Nucleus accumbens (tissue), 56 donors: ENCODE measurements around the gene OSBPL3.

Experiments
- DNase-seq, 56 donors: peaks; one replicate each; lab custom pipeline; 2025; lab: John Stamatoyannopoulos, UW

Gene OSBPL3

DNA sequence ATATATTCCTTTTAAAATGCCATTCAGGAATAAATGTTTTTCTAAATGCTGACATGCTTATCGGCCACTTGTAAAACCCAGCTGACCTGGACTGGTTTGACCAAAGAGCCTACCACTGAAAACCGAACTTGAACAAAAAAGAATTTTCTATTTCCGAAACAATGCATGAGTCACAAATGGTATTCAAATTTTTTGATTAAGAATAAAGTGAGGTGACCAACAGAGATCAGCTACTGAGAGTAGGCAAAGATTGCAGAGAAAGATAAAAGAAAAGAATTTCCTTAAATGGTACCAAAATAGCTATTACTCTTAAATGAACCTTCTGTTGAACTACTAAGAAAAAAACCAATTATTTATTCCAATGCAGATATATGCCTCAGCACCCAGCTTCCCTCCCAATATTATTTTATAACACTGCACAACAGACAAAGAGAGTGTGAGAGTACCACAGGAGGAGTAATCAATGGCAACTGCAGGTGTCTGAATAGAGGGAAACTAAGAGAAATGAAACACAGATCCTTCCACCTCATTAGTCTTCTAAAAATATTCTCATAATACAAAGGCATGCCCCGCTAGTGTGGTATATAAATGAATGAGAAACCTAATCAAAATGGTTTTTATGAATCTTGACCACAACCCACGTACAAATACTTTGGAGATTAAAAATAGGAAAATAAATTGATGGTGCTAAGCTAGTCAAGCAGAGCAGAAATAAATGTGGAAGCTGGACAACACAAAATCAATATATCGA is 20.1 kb downstream of the OSBPL3 start:
- DNase-seq = no peak

DNA sequence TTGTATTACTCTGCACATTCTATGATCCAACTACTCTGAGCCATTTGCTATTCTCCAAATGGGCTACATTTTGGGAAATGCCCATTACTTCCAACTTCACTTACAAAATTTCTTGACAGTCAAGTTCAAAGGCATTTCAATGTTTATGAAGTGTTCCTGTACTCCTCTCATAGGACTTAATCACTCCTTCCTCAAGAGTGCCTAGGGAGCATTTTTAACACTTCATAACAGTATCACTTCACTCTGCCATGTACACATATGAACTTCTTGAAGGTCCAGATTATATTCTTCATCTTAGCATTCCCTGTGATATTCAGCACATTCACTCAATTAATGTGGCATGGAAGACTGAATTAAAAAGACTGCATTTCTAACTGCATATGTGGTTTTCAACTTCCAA is 21.6 kb downstream of the OSBPL3 start:
- DNase-seq = no peak

DNA sequence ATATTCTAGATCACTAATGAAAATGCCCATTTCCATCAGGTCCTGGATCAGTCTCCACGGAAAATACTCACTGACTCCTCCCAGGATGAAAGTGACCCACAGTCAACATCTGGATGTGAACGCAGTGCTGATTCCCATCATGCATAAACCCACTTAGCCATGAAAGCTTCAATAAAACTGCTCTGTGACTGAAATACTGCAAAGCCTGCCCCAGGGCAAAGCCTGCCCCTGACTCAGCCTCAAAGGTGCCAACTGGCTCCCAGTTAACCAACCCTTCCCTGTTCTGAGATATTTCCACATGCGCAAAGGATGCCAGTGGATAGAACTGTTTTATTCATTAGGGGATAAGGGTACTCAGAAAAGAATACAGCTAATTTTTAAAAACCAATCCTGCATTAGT is 24.0 kb downstream of the OSBPL3 start:
- DNase-seq = no peak

DNA sequence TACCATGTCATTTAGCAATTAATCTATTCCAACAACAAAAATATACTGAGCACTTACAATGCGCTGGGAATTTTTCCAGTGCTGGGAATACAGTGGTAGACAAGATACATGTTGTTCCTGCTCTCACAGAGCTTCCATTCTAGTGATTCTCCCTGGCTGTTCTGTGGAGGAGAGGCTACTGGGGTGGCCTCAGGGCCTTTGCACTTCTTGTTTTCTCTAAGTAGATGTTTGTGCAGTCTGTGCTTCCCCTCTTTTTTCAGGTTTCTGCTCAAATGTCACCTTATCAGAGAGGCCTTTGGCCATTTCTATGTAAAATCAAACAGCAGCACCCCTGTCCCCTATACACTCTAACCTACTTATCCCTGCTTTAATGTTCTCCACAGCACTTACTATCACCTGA is 24.7 kb downstream of the OSBPL3 start:
- DNase-seq = no peak

DNA sequence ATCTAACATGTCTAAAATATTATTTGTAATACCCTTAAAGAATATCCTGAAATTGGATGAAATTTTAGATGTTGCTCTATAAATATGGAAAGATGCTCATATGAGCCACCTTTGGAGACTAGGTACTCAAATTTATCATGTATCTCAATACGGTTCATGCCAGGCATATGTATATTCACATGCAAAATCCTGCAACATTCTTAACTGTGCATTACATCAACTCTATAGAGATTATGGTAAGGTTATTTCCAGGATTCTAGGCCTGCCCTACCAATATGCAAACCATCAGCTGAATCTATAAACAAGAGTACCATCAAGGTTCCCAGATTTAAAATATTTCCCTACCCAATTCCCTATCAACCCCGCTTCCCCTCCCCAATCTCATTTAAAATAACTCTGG is 27.5 kb downstream of the OSBPL3 start:
- no peak for DNase-seq

DNA sequence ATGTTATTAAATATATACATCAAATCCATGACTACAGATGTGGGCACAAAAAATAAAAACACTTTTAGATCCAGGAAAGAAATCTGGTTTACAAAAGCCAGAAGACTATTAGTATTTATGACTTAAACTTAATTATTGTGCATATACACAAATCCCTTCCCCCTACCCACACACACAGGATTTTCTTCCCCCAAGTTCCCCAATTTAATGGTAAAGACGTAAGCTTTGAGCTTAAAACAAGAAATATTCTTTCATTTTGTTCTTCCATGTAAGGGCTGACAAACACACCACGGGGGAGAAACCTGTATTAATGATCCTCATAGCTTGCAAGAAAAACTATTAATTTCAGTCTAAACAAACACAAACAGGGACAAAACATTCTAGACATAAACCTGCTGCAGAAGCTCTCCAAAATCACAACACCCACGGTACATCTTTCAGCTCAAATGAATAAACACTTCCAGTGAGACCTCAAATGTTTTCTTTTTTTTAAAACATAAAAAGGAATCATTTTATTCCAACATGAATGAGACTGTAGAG is 28.5 kb downstream of the OSBPL3 start:
- no peak for DNase-seq

DNA sequence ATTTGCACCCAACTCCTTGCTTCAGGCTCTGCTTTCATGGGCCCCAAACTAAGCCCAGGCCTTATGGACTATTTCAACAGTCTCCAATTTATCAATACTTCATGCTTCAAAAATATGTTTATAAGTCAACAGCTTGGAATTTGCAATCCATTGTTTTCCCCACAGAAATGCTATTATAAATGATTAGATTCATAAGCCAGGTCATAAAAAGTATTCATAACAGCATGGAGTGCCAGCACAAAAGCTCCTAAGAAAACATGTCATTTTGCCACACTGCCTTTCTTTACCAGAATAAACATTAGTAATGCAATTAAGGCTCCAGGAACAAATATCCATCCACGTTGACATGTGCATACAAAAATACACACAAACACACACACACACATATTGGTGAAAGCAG is 30.1 kb downstream of the OSBPL3 start:
- no peak for DNase-seq

DNA sequence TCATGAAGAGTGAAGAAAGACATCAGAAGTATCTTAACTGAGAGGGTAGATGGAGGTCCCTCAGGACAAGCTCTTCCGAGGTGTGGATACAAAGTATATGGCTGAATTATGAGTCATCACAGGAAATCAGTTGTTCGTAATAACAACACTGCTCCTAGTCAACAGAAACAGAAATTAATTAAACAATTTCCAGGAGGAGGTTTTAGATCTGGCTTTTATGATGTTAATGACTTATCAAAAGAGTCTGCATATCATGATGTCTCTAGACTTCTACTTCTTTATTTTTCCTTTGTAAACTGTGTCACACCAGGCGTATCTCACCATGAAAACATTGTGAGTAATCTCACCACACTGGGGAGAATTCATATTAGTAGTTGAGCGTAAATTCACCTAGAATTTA is 31.2 kb downstream of the OSBPL3 start:
- DNase-seq = no peak

DNA sequence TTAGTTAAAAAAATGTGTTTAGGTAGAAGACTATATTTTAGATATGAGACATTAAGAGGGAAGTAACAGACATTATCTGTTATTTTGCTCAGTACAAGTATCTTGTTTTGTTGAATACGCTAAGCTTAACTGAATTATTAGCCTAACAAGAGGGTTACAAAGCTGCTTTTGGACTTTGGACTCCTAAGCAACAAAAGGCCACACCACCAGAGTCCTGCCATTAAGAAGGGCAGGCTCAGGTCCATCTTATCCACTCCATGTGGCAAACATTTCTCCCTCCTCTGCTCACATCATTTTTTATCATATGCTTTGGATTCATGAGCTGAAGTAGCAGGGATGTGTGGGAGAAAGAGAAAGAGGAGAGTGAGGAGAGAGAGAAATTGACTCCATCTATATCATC is 33.5 kb downstream of the OSBPL3 start:
- no peak for DNase-seq

DNA sequence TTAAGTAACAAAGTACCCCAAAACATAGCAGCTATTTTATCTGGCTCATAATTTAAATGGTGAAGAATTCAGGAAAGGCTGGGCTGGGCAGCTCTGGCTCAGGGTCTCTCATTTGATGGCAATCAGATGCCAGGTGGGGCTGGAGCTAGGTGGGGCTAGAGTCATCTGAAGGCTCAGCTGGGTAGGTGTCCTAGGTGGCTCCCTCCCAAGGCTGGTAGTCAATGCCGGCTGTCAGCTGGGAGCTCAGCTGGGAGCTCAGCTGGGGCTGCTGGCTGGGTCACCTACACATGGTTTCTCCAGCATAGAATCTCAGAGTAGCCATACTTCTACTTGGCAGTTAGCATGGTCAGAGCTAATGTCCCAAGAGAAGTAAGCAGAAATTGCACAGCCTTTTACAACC is 34.1 kb downstream of the OSBPL3 start:
- DNase-seq = no peak

DNA sequence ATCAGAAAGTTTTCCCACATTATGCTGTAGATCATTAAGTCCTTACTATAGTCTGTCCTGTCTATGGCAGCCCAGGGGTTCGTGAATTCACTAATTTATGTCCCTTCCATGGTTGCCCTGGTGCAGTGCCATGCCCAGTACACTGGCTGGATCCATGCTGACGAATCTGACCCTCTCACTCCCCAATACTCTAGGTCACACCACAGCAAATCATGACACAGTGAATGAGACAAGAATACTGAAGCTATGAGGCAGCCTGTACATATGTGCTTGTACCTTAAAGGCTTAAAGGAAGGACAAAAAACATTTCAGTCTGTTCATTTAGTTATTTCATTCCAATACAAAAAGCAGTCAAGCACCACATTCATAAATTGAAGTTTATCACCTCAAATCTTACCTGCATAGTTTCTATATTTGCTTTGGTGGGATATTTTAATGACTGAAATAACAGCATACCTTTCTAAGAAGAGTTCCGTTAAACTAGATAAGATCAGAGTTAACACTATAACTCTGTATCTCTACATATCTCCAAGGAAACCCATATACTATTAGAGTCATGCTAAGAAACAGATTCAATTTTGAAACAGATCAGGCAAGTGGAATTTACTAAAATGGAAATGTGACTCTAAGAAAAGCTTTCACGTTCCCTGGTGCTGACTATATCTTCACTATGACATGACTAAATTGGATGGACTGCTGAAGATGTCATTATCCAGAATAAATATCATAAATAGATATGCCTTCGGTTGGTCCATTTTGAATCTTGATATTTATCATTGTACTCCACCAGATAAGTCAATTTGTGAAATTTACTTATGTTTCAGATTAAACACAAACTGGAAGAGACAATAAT is 36.7 kb downstream of the OSBPL3 start:
- DNase-seq = no peak

DNA sequence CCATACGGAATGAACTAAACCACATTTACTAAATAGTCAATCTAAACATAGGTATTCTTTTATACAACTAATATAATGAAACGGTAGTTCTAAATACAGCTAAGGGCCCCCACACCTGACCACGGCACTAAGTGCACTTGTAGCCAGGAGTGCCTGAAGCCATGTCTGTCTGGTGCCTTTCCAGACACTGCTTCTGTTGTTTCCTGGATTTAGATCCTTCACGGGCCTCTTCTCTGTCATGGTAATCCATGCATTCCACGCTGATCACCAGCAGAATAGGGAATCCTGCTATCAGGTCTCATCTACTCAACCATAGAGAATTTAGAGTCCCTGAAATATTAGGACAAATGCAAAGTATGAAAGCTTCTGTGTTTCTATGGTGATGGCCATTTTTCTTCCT is 37.8 kb downstream of the OSBPL3 start:
- no peak for DNase-seq

DNA sequence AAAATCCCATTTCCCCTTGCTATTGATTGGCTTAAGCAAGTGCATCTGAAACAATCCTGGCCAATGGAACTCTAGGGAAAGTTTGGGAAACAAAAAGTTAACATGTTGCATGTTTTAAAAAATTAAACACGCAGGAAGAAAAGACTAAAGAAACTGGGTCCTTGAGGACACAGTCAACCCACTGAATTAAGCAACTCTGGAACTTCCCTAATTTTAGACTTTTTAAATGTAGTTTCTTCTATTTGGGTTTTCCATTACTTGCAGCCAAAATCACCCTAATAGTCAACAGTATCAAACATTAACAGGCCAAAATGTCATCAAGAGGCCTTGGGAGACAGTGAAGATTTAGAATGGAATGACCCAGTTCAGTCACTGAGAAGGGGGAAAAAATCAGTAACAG is 40.6 kb downstream of the OSBPL3 start:
- no peak for DNase-seq

DNA sequence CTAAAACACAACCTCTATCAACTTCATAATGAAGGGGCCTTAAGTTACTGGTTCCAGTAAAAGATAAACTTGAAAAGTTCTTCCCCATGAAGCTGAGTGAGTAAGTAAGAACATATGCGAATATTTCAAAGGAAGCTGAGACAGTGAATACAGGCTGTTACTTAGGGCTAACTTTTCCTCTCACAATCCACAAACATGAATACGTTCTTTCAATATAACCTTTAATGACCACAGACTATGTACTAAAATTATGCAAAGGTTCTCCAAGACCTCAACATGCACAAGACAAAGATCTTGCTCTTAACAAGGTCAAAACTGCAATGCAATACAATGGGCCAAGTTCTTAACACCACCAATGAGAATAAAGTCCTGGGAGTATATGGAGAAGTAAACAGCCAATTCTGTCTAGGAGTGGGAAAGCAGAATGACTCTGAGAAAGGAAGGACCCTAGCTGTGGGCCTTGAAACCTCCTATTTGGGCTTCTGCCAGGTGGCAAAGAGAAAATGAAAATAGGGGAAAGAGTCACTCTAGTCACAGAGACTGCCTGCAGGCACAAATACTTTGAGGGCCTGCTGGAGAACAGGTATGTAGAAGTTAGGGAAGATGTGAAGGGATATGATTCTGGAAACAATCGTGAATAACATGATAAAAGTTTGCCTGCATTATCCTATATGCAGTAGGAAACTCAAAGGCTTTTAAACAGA is 43.7 kb downstream of the OSBPL3 start:
- DNase-seq = no peak

DNA sequence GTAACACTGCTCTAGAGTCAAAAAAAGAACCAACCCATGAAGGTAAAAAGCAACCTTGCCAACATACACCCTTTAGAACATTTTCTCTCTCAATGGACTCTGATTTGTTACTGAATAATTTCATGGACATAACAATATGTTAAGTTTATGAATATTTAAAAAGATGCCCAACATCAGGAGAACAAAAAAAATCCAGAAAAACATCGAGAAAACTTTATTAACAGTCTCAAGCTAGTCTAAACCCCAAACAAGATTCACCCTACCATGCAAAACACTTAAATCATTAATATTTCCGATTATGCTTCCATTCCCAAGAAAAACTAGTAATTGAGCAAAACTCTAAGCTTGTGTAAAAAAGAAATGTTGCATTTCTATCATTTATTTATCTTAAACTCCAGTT is 46.7 kb downstream of the OSBPL3 start:
- DNase-seq = no peak

DNA sequence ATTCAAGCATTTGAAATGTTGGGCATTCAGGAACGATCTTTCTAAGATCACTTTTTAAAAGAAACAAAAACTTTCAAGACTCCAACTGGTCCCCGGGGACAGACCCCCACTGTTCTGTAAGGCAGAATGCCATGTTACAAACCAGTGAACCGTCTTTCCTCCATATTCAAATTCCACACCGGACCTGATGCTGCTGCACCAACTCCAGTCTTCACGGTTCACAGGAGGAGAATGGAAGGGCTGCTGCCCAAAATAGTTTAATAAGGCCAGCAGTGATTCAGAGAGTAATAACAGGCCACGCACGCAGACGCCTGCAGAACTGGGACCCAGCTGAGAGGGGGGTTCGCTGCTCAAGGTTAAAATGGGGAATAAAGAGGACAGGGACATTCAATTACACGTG is 47.2 kb downstream of the OSBPL3 start:
- peak in 4 of 56 donors; percentile 4 to 30 (median 8) for DNase-seq

DNA sequence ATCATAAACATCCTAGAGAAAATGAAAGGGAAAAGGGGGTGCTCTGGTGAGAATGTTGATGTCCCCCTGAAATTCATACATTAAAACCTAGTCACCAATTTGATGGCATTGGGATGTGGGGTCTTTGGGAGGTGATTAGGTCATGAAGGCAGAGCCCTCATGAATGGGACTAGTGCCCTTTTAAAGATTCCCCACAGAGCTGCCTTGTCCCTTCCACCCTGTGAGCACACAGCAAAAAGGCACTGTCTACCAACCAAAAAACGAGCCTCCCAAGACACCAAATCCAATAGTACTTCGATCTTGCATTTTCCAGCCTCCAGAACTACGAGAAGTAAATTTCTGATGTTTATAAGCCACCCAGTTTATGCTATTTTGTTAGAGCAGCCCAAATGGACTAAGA is 47.6 kb downstream of the OSBPL3 start:
- DNase-seq = no peak

DNA sequence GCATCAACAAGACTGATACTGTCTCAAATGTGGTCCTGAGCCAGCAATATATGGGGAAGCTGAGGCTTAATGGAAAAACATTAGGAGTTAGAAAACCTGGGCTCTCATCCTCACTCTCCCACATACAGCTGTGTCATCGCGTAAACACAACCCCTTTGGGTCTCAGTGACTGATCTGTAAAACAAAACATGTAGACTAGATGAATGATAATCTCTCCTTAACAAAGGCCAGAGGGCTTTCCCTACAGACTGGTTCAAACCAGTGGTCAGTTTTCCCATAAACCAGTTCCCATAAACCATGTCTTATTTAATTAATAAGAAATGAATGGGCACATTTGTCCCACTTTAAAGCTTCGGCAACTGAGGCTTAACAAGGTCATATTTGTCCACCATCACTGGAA is 48.1 kb downstream of the OSBPL3 start:
- DNase-seq = no peak

DNA sequence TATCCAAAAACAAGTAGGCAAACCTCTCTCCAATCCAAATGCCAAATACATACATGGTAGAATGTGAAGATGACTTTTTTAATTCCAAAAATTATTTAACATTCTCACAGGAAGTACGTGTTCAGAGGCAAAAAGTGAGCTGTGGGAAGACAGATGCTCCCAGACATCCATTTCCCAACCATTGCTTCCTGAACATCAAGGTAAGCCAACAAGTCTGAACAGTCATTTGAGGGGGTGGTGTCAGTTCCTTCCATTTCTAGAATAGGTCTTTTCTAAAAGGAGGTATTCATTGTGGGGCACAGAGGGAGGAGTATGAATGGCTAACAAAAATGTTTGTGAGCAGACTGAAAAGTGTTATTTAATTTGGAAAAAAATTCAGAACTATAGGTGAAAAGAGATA is 49.1 kb downstream of the OSBPL3 start:
- no peak for DNase-seq

DNA sequence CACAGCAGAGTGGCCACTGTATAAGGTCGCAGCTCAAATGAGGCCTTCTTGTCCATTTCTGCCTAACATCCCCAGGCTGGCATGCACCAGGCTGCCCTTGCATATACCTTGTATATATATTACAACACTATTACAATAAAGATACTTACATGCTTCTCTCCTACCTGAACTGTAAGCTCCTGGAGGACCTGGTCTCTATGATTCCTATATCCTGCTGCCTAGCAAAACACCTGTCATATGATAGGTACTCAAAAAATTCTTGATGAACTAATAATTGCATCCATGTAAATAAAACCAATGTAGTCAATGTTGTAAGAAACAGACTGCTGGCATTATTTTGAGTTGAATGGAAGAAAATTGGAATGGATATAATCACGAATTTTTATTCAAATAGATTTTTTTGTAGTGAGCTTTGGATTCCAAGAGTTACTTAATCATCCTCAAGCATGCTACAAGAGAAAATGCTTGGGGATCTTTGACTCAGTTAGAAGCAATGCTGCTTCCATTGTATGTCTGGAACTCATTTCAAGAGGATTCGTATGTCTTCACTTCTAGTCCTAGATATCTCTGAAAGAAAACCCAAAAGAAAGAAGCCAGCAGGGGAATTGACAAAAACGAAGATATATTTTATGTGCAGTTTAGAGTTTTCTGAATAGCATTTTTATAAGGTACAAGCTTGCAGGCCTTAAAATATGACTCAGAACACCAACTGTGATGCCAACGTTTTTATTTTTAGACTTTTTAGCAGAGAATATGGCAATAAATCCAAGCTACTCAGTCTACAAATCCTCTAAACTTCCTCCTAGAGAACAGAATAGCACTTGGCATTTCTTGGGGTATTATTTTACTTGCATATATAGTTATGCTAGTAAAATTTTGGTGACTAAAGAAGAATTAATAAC is 53.1 kb downstream of the OSBPL3 start:
- no peak for DNase-seq
